ENCODE results near the gene PCK1.

PCK1 gene

DNA sequence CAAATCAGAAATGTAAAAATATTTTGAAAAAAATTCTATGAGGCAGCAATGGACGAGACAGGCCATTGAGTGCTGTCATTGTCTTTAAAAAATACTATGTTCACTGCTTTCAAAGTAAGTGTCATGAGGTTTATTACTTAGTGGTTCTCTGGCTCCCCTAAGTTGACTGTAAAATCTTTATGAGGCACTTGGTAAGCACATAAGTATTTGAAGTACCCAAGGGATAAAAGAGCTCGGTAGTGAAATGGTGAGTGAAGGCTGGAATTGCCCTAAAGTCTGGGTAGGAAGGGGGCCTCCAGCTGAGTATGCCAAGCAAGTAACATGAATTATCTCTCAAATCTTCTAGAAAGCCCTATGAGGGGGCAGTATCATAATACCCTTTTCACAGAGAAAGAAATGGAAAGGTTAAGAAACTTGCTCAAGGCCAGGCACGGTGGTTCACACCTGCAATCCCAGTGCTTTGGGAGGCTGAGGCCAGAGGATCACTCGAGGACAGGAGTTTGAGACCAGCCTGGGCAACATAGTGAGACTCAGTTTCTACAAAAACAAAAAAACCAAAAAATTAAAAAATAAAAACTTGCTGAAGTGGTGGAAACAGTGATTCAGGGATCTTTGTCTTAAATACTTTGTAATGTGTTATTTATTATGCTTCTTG lies 30.5 kb upstream of the PCK1 start:
- no peaks in the 10 kb centered on the region for H3K79me2 ChIP-seq (ENCODE audit: control insufficient read depth, low read length)
- TF ChIP-seq, protein P1, sequence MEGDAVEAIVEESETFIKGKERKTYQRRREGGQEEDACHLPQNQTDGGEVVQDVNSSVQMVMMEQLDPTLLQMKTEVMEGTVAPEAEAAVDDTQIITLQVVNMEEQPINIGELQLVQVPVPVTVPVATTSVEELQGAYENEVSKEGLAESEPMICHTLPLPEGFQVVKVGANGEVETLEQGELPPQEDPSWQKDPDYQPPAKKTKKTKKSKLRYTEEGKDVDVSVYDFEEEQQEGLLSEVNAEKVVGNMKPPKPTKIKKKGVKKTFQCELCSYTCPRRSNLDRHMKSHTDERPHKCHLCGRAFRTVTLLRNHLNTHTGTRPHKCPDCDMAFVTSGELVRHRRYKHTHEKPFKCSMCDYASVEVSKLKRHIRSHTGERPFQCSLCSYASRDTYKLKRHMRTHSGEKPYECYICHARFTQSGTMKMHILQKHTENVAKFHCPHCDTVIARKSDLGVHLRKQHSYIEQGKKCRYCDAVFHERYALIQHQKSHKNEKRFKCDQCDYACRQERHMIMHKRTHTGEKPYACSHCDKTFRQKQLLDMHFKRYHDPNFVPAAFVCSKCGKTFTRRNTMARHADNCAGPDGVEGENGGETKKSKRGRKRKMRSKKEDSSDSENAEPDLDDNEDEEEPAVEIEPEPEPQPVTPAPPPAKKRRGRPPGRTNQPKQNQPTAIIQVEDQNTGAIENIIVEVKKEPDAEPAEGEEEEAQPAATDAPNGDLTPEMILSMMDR (IDR thresholded peaks at IDR 0.05; ENCODE audit: low read depth, low read length, poor library complexity, severe bottlenecking), result no peak
- TF ChIP-seq EZH2phosphoT487 (IDR thresholded peaks at IDR 0.05; ENCODE audit: borderline replicate concordance, low read length), result no peak
- H3K27ac ChIP-seq (ENCODE audit: low read depth, low read length), result no peak overlapping the region
- no peaks in the 10 kb centered on the region for H3K9me3 ChIP-seq (ENCODE audit: control insufficient read depth, insufficient read depth, low read length)
- no peak overlapping the region for H3K4me3 ChIP-seq (ENCODE audit: low read length)
- H3K36me3 ChIP-seq (ENCODE audit: control insufficient read depth, low read length), result no peaks in the 10 kb centered on the region
- no peaks in the 10 kb centered on the region; the same call in 1 of the 2 replicates for H4K20me1 ChIP-seq (ENCODE audit: control insufficient read depth, insufficient read depth, low read depth, low read length)
- H3F3A ChIP-seq (ENCODE audit: control insufficient read depth, insufficient read depth), result peaks cover 8% of the 10 kb centered on the region
- no peak overlapping the region for H3K4me2 ChIP-seq (ENCODE audit: low read length)
- no peaks in the 10 kb centered on the region for H3K9me2 ChIP-seq (replicated peaks; ENCODE audit: control insufficient read depth, low read length)
- peaks cover 2% of the 10 kb centered on the region; the same call in 1 of the 2 replicates for H3K27me3 ChIP-seq (ENCODE audit: control insufficient read depth, low read length)
- H3K4me1 ChIP-seq (ENCODE audit: control insufficient read depth, low read length), result no peaks in the 10 kb centered on the region

DNA sequence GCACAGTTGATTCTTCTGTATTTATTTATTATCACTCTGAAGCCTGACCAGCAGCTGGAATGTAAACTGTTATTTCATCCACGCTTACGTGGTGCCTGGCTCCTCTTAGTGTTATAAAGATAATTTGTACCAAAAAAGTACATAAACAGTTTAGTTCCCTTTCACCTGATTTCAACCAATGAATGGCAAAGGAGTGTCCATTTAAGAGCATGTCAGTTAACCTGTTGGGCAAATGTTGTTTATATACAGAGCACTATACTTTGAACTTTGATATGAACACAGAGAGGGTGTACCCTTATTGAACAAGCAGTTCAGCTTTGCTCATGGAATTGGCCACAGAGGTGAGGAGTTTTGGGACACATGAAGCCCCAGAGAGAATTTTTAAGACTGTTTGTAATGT lies 28.8 kb upstream of the PCK1 start:
- TF ChIP-seq, protein P1 (IDR thresholded peaks at IDR 0.05; ENCODE audit: low read depth, low read length, poor library complexity, severe bottlenecking), result no peak
- TF ChIP-seq EZH2phosphoT487 (IDR thresholded peaks at IDR 0.05; ENCODE audit: borderline replicate concordance, low read length), result no peak
- H3K9me3 ChIP-seq (ENCODE audit: control insufficient read depth, insufficient read depth, low read length), result no peaks in the 10 kb centered on the region
- H3K27ac ChIP-seq (ENCODE audit: low read depth, low read length), result no peak overlapping the region
- no peaks in the 10 kb centered on the region; the same call in 1 of the 2 replicates for H4K20me1 ChIP-seq (ENCODE audit: control insufficient read depth, insufficient read depth, low read depth, low read length)
- H3K4me3 ChIP-seq (ENCODE audit: low read length), result no peak overlapping the region
- no peaks in the 10 kb centered on the region for H3K9me2 ChIP-seq (replicated peaks; ENCODE audit: control insufficient read depth, low read length)
- peaks cover 8% of the 10 kb centered on the region for H3F3A ChIP-seq (ENCODE audit: control insufficient read depth, insufficient read depth)
- H3K4me2 ChIP-seq (ENCODE audit: low read length), result no peak overlapping the region
- H3K4me1 ChIP-seq (ENCODE audit: control insufficient read depth, low read length), result no peaks in the 10 kb centered on the region
- H3K36me3 ChIP-seq (ENCODE audit: control insufficient read depth, low read length), result no peaks in the 10 kb centered on the region
- peaks cover 12% of the 10 kb centered on the region for H3K27me3 ChIP-seq (ENCODE audit: control insufficient read depth, low read length)
- H3K79me2 ChIP-seq (ENCODE audit: control insufficient read depth, low read length), result no peaks in the 10 kb centered on the region

DNA sequence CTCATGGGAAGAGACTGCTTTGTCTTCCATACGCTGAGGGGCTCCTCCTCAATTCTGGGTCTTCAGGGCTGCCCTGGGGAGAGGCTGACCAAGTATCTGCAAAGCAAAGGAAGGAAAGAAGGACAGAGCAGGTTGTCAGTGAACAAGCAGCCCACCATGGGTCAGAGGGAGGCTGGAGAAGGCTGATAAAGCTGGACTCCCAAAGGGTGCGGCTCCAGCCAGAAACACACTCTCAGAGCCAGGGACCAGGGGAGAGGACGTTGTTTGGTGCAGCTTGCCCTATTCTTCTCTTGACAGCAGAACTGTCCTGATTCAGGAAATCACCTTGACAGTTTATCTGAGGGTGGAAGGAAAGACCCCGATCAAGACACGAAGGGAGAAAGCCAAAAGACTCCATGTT lies 25.6 kb upstream of the PCK1 start:
- no peaks in the 10 kb centered on the region for H3F3A ChIP-seq (ENCODE audit: control insufficient read depth, insufficient read depth)
- H3K4me3 ChIP-seq (ENCODE audit: low read length), result no peak overlapping the region
- no peaks in the 10 kb centered on the region for H3K9me2 ChIP-seq (replicated peaks; ENCODE audit: control insufficient read depth, low read length)
- H3K4me2 ChIP-seq (ENCODE audit: low read length), result no peak overlapping the region
- H4K20me1 ChIP-seq (ENCODE audit: control insufficient read depth, insufficient read depth, low read depth, low read length), result peaks cover 4% of the 10 kb centered on the region
- H3K4me1 ChIP-seq (ENCODE audit: control insufficient read depth, low read length), result no peaks in the 10 kb centered on the region
- no peaks in the 10 kb centered on the region for H3K36me3 ChIP-seq (ENCODE audit: control insufficient read depth, low read length)
- no peaks in the 10 kb centered on the region for H3K9me3 ChIP-seq (ENCODE audit: control insufficient read depth, insufficient read depth, low read length)
- H3K27ac ChIP-seq (ENCODE audit: low read depth, low read length), result no peak overlapping the region
- peaks cover 27% of the 10 kb centered on the region for H3K27me3 ChIP-seq (ENCODE audit: control insufficient read depth, low read length)
- no peaks in the 10 kb centered on the region for H3K79me2 ChIP-seq (ENCODE audit: control insufficient read depth, low read length)
- TF ChIP-seq EZH2phosphoT487 (IDR thresholded peaks at IDR 0.05; ENCODE audit: borderline replicate concordance, low read length), result no peak
- TF ChIP-seq, protein P1 (IDR thresholded peaks at IDR 0.05; ENCODE audit: low read depth, low read length, poor library complexity, severe bottlenecking), result no peak

All from DOHH2 (cell line).